Measurements from ENCODE around the gene INPP5A. TPM values are rescaled to one million over a fixed set of nuclear protein-coding genes. Genes with fewer than 3 reads are reported as not detected.

The INPP5A gene
- total and polyA plus RNA-seq, 5 donors: 60.0 to 116 (median 97.8) TPM

DNA sequence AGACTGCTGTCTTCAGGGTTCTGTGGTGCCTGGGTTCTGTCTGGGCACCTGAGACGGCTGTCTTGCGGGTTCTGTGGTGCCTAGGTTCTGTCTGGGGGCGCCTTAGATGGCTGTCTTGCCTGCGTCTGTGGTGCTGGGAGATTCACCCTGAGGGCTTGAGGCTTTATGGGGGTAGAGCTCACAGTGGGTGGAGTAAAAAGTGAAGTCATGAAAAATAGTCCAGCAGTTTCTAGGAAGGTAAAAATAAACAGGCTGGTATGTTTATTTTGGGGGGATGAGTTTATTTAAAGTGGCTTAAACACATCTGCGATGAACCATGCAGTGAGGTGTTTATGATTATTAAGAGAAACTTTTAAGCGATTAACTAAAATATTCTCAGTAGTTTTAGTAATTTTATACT, 184.1 kb downstream of the INPP5A start:
- Histone ChIP-seq H3K4me1 (ENCODE audit: control insufficient read depth, insufficient read depth, low read length) (no peaks in the 10 kb centered on the region), H3K9me3 (ENCODE audit: control insufficient read depth, low read length) (no peaks in the 10 kb centered on the region), H3K27me3 (ENCODE audit: control insufficient read depth, insufficient read depth) (no peaks in the 10 kb centered on the region), H3K27ac (ENCODE audit: low read length) (no peak overlapping the region), H3K4me3 (ENCODE audit: low read length) (no peak overlapping the region)
- no peak for ATAC-seq
- no peak for DNase-seq
- intact Hi-C loops (cut with DNase I): no loop called here
- WGBS: 90% methylated on average over 6 of the region's 6 CpGs

- Histone ChIP-seq H3K4me1 (ENCODE audit: control insufficient read depth, insufficient read depth, low read length) (no peaks in the 10 kb centered on the region), H3K4me3 (ENCODE audit: low read length) (no peak overlapping the region), H3K27ac (ENCODE audit: low read length) (no peak overlapping the region), H3K27me3 (ENCODE audit: control insufficient read depth, insufficient read depth) (no peaks in the 10 kb centered on the region), H3K9me3 (ENCODE audit: control insufficient read depth, low read length) (no peaks in the 10 kb centered on the region)
- DNase-seq: peak in 1 of 3 donors; percentile 48
- 79% methylated on average over 48 of the region's 48 CpGs for WGBS
- intact Hi-C loops (cut with DNase I): no loop called here
- peak in 1 of 2 donors; percentile 70 for ATAC-seq
Measured at GRCh38 chr10:132722394-132723329, 185.1 kb downstream of the INPP5A start.

DNA sequence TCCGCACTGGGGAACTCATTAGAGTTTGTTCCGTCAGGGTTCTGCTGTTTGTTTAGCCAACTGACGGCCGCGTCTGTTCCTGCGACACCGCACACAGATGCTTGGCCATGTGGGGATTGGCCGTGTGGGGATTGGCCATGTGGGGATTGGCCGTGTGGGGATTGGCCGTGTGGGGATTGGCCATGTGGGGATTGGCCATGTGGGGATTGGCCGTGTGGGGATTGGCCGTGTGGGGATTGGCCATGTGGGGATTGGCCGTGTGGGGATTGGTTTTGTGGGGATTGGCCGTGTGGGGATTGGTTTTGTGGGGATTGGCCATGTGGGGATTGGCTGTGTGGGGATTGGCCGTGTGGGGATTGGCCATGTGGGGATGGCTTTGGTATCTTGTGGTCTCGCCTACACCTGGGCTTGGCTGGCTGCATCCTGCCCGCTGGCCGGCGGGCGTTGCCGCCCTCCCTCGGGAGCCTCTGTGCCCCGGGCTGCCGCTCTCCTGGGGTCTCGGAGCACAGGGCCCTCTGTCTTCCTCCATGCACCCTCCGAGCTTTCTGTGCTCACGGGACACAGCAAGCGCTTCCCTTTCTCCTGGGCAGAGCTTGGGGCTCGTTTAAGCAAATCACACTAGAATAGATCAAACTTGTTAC, 185.9 kb downstream of the INPP5A start:
- Histone ChIP-seq H3K9me3 (ENCODE audit: control insufficient read depth, low read length) (no peaks in the 10 kb centered on the region), H3K4me3 (ENCODE audit: low read length) (no peak overlapping the region), H3K27ac (ENCODE audit: low read length) (no peak overlapping the region), H3K27me3 (ENCODE audit: control insufficient read depth, insufficient read depth) (no peaks in the 10 kb centered on the region), H3K4me1 (ENCODE audit: control insufficient read depth, insufficient read depth, low read length) (no peaks in the 10 kb centered on the region)
- peak in 1 of 2 donors; percentile 19 for ATAC-seq
- WGBS: 84% methylated on average over 29 of the region's 29 CpGs
- intact Hi-C loops (cut with DNase I): no loop called here
- DNase-seq: peak in 1 of 3 donors; percentile 28

- no peaks in the 10 kb centered on the region for H3K27me3 ChIP-seq (ENCODE audit: control insufficient read depth, insufficient read depth)
- no peak overlapping the region for H3K4me3 ChIP-seq (ENCODE audit: low read length)
- DNase-seq (peak in 1 of 3 donors; percentile 19), ATAC-seq (no peak)
- intact Hi-C loops (cut with DNase I): no loop called here
- no peaks in the 10 kb centered on the region for H3K4me1 ChIP-seq (ENCODE audit: control insufficient read depth, insufficient read depth, low read length)
- 91% methylated on average over 9 of the region's 9 CpGs for WGBS
- no peak overlapping the region for H3K27ac ChIP-seq (ENCODE audit: low read length)
- no peaks in the 10 kb centered on the region for H3K9me3 ChIP-seq (ENCODE audit: control insufficient read depth, low read length)
Measured at GRCh38 chr10:132724446-132724845, 186.9 kb downstream of the INPP5A start.

DNA sequence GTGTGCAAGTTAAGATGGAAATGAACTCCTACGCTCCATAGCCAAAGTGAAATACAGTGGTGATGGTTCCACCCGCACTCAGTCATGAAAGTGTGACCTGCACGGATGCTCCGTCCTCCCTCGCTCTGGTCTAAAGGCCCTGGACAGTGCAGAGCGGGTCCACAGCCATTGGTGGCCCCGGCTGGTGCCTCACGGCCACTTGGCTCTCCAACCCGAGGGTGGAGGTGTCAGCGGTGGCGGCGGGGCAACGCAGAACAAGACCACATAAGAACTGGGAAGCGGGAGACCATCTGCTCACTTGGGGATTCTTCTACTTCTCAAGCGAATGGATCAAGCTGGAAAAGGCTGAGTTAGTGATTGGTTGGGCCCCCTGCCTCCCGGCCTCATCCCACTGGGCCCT, 187.6 kb downstream of the INPP5A start:
- DNase-seq: peak in 1 of 3 donors; percentile 20
- Histone ChIP-seq H3K27me3 (ENCODE audit: control insufficient read depth, insufficient read depth) (no peaks in the 10 kb centered on the region), H3K4me3 (ENCODE audit: low read length) (no peak overlapping the region), H3K27ac (ENCODE audit: low read length) (no peak overlapping the region), H3K4me1 (ENCODE audit: control insufficient read depth, insufficient read depth, low read length) (no peaks in the 10 kb centered on the region), H3K9me3 (ENCODE audit: control insufficient read depth, low read length) (no peaks in the 10 kb centered on the region)
- no peak for ATAC-seq
- WGBS: 96% methylated on average over 16 of the region's 16 CpGs
- intact Hi-C loops (cut with DNase I): no loop called here

GRCh38 chr10:132726194-132726593, 188.6 kb downstream of the INPP5A start:
- Histone ChIP-seq H3K9me3 (ENCODE audit: control insufficient read depth, low read length) (no peaks in the 10 kb centered on the region), H3K4me3 (ENCODE audit: low read length) (no peak overlapping the region), H3K4me1 (ENCODE audit: control insufficient read depth, insufficient read depth, low read length) (no peaks in the 10 kb centered on the region), H3K27ac (ENCODE audit: low read length) (no peak overlapping the region), H3K27me3 (ENCODE audit: control insufficient read depth, insufficient read depth) (no peaks in the 10 kb centered on the region)
- DNase-seq: peak in 1 of 3 donors; percentile 11
- no peak for ATAC-seq
- intact Hi-C loops (cut with DNase I): no loop called here
- 94% methylated on average over 21 of the region's 21 CpGs for WGBS

- WGBS: 95% methylated on average over 19 of the region's 19 CpGs
- intact Hi-C loops (cut with DNase I): no loop called here
- H3K4me1 ChIP-seq (ENCODE audit: control insufficient read depth, insufficient read depth, low read length): no peaks in the 10 kb centered on the region
Measured at GRCh38 chr10:132726951-132727350, 189.4 kb downstream of the INPP5A start.

DNA sequence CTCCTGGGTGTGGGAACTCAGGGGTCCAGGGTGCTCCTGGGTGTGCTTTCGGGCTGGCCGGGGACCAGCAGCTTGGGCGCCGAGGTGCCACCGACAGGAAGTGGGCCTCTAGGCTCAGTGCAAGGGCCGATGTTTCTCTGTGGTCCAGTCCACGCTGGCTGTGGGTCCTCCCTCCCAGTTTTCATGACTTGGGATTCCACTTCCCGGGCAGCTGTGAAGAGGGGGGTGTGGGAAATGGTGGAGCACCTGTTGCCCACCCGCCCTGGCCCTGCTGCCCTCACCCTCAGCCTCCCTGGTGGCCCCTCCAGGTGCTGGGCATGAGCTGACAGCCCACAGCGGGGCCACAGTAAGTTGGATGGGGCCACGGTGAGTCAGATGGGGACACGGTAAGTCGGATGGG, 189.8 kb downstream of the INPP5A start:
- no peak overlapping the region for H3K27ac ChIP-seq (ENCODE audit: low read length)
- 96% methylated on average over 13 of the region's 13 CpGs for WGBS

More at GRCh38 chr10:132726951-132727350, 189.4 kb downstream of the INPP5A start:
- H3K27ac ChIP-seq (ENCODE audit: low read length): no peak overlapping the region
- H3K27me3 ChIP-seq (ENCODE audit: control insufficient read depth, insufficient read depth): no peaks in the 10 kb centered on the region
- H3K9me3 ChIP-seq (ENCODE audit: control insufficient read depth, low read length): no peaks in the 10 kb centered on the region
- H3K4me3 ChIP-seq (ENCODE audit: low read length): no peak overlapping the region
- DNase-seq (peak in 1 of 3 donors; percentile 14), ATAC-seq (no peak)

DNA sequence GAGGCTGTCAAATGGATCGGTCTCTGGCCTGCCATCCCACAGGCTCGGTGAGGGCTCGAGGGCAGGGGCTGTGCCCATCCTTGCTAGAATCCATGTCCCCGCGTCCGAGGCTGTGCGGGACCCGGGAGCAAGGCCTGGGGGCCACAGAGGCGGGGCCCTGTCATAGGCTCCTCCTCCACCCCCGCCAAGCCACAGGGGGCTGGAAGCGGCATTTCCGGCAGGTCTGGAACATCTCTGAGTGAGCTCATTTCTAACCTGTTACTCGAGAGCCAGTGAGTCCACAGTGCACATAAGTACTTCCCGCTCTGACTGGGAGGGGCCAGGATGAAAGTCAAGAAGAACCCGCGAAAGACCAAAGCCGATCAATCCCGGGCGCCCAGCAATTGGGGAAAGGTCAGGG, 190.7 kb downstream of the INPP5A start:
- intact Hi-C loops (cut with DNase I): no loop called here
- no peaks in the 10 kb centered on the region for H3K27me3 ChIP-seq (ENCODE audit: control insufficient read depth, insufficient read depth)
- H3K4me3 ChIP-seq (ENCODE audit: low read length): no peak overlapping the region
- peak in 1 of 3 donors; percentile 21 for DNase-seq
- H3K9me3 ChIP-seq (ENCODE audit: control insufficient read depth, low read length): no peaks in the 10 kb centered on the region
- H3K27ac ChIP-seq (ENCODE audit: low read length): no peak overlapping the region
- 95% methylated on average over 19 of the region's 19 CpGs for WGBS
- ATAC-seq: no peak
- H3K4me1 ChIP-seq (ENCODE audit: control insufficient read depth, insufficient read depth, low read length): no peaks in the 10 kb centered on the region

More for the DNA sequence above, 189.8 kb downstream of the INPP5A start:
- Histone ChIP-seq H3K27me3 (ENCODE audit: control insufficient read depth, insufficient read depth) (no peaks in the 10 kb centered on the region), H3K4me1 (ENCODE audit: control insufficient read depth, insufficient read depth, low read length) (no peaks in the 10 kb centered on the region), H3K4me3 (ENCODE audit: low read length) (no peak overlapping the region), H3K9me3 (ENCODE audit: control insufficient read depth, low read length) (no peaks in the 10 kb centered on the region)
- intact Hi-C loops (cut with DNase I): no loop called here
- DNase-seq (peak in 1 of 3 donors; percentile 5), ATAC-seq (no peak)

DNA sequence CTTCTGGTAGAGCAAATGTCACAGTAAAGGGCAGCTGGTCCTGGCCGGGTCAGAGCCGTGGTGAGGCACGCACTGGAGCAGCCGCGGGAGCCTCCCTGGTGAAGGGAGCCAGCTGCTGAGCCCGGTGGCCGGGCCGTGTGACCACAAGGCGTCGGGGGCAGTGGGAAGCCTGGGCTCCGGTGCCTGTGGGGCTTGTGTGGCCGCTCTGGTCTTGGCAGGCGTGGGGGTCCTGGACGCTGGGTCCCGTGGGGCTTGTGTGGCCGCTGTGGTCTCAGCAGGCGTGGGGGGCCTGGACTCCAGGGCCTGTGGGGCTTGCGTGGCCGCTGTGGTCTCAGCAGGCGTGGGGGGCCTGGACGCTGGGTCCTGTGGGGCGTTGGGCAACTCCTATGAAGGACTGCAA, 191.2 kb downstream of the INPP5A start:
- WGBS: 93% methylated on average over 22 of the region's 22 CpGs
- Histone ChIP-seq H3K4me1 (ENCODE audit: control insufficient read depth, insufficient read depth, low read length) (no peaks in the 10 kb centered on the region), H3K27ac (ENCODE audit: low read length) (no peak overlapping the region), H3K9me3 (ENCODE audit: control insufficient read depth, low read length) (no peaks in the 10 kb centered on the region), H3K27me3 (ENCODE audit: control insufficient read depth, insufficient read depth) (no peaks in the 10 kb centered on the region), H3K4me3 (ENCODE audit: low read length) (no peak overlapping the region)
- intact Hi-C loops (cut with DNase I): no loop called here
- ATAC-seq (no peak), DNase-seq (no peak)
